CD4-positive, alpha-beta T cell (primary cell): Measurements from ENCODE around the gene GDPD5. TPM values are rescaled to one million over a fixed set of nuclear protein-coding genes. Genes with fewer than 3 reads are reported as not detected.

ENCODE experiments used
- ATAC-seq: fragments of 200-7000 bp; cut with Tn5 transposase; one replicate; pipeline ENCODE4 v1.10.0; 2022; ENCODE audit warnings: mild to moderate bottlenecking; ENCODE audit not compliant: poor library complexity
- CTCF ChIA-PET: fragments of 350-600 bp; sonication (Branson Sonifier 250); formaldehyde crosslinking; loops from one replicate; lab custom pipeline; 2021; ENCODE audit warnings: antibody characterized with exemption, inconsistent platforms; lab: Charles Lee
- POLR2A ChIA-PET: fragments of 350-600 bp; sonication (Branson Sonifier 250); formaldehyde crosslinking; loops from one replicate; lab custom pipeline; 2021; ENCODE audit warnings: antibody characterized with exemption, inconsistent platforms; lab: Charles Lee
- DNase-seq, 14 experiments: peaks; one replicate each; pipeline ENCODE4 v3.0.0-alpha.2; 2013 to 2020; ENCODE audit warnings: mixed read lengths in 2 of 14
- H3K27ac ChIP-seq, 2 donors: one replicate each; pipeline versions ENCODE4 v1.5.1 to v1.7.0; 2013; ENCODE audit warnings: low read length in 2 of 2, low read depth in 1 of 2, mild to moderate bottlenecking in 1 of 2
- H3K27me3 ChIP-seq, 2 experiments: 1 replicate in 1 of 2; 2 replicates in 1 of 2; pipeline versions ENCODE4 v1.6.1 to v1.7.0; 2013; ENCODE audit warnings: low read length in 2 of 2, control low read depth in 1 of 2, mild to moderate bottlenecking in 1 of 2, moderate library complexity in 1 of 2; ENCODE audit not compliant: insufficient read depth in 2 of 2, control insufficient read depth in 1 of 2
- H3K36me3 ChIP-seq: one replicate; pipeline ENCODE4 v1.6.1; 2013; ENCODE audit warnings: low read length, control low read depth; ENCODE audit not compliant: insufficient read depth
- H3K4me1 ChIP-seq: one replicate; pipeline ENCODE4 v1.6.1; 2013; ENCODE audit warnings: low read length, control low read depth; ENCODE audit not compliant: insufficient read depth
- H3K4me3 ChIP-seq: one replicate; pipeline ENCODE4 v1.5.1; 2013; ENCODE audit warnings: mild to moderate bottlenecking, low read length, moderate library complexity
- H3K9me3 ChIP-seq, 2 experiments: 1 replicate in 1 of 2; 2 replicates in 1 of 2; pipeline versions ENCODE4 v1.6.1 to v1.7.0; 2013; ENCODE audit warnings: low read length in 2 of 2, mild to moderate bottlenecking in 2 of 2, control low read depth in 1 of 2, moderate library complexity in 1 of 2; ENCODE audit not compliant: control insufficient read depth in 1 of 2, insufficient read depth in 1 of 2
- H3K27ac Mint-ChIP-seq: one replicate; pipeline ENCODE4 v1.8.0; 2020; ENCODE audit warnings: mixed read lengths
- H3K27me3 Mint-ChIP-seq: one replicate; pipeline ENCODE4 v1.8.0; 2021; ENCODE audit warnings: mixed read lengths
- H3K36me3 Mint-ChIP-seq: one replicate; pipeline ENCODE4 v1.8.0; 2021; ENCODE audit warnings: low read depth, mixed read lengths
- H3K4me1 Mint-ChIP-seq: one replicate; pipeline ENCODE4 v1.8.0; 2021; ENCODE audit warnings: low read depth, mixed read lengths
- H3K4me3 Mint-ChIP-seq: one replicate; pipeline ENCODE4 v1.8.0; 2020; ENCODE audit warnings: mild to moderate bottlenecking, mixed read lengths
- H3K9me3 Mint-ChIP-seq: one replicate; pipeline ENCODE4 v1.8.0; 2020; ENCODE audit warnings: mixed read lengths
- CTCF ChIP-seq: fragments of 200-600 bp; IDR thresholded peaks from one replicate; pipeline ENCODE4 v1.8.0; 2022; ENCODE audit warnings: antibody characterized with exemption, mild to moderate bottlenecking
- intact Hi-C, 2 experiments: fragments of 100-400 bp; cut with DNase I in 1 of 2; cut with micrococcal nuclease in 1 of 2; formaldehyde crosslinking; loops; one replicate each; pipeline versions ENCODE4 v1.15.1 to v1.9.0; 2023 to 2025; cut with DNase I, micrococcal nuclease
- total RNA-seq, 174 experiments: library from RNA in 2 of 174; stranded (reverse) in 2 of 174; gene quantifications; one replicate each; pipeline ENCODE4 v1.2.3 and lab custom pipeline; 2021 to 2026

The GDPD5 gene
- total RNA-seq, 2 experiments from 2014 or later, result 91.6 to 101 TPM

GRCh38 chr11:75403037-75403436 is 122.7 kb downstream of the GDPD5 start:
- Mint-ChIP-seq H3K36me3 (peaks cover 86% of the 10 kb centered on the region), H3K9me3 (no peaks in the 10 kb centered on the region), H3K27ac (peak overlapping the region; percentile 92), H3K27me3 (no peaks in the 10 kb centered on the region), H3K4me1 (peaks cover 67% of the 10 kb centered on the region), H3K4me3 (peak overlapping the region; percentile 84)
- DNase-seq (no peak), ATAC-seq (no peak)
- no peak overlapping the region for H3K4me3 ChIP-seq
- no peaks in the 10 kb centered on the region for H3K27me3 ChIP-seq
- no peak for TF ChIP-seq CTCF
- H3K36me3 ChIP-seq, result peaks cover 66% of the 10 kb centered on the region
- ChIA-PET POLR2A (no interaction called here), CTCF (no interaction called here)
- intact Hi-C loops, result no loop called here
- peaks cover 0 to 3% of the 10 kb centered on the region in 2 experiments for H3K9me3 ChIP-seq
- H3K27ac ChIP-seq, result no peak overlapping the region
- peaks cover 45% of the 10 kb centered on the region for H3K4me1 ChIP-seq

- Mint-ChIP-seq H3K9me3 (no peaks in the 10 kb centered on the region), H3K4me1 (peaks cover 62% of the 10 kb centered on the region), H3K27ac (peak overlapping the region; percentile 92), H3K4me3 (peak overlapping the region; percentile 84), H3K27me3 (no peaks in the 10 kb centered on the region), H3K36me3 (peaks cover 79% of the 10 kb centered on the region)
- ChIA-PET POLR2A (interaction anchor here (3.2 kb wide), 1 partner anchor 127 kb away, joined by 24 read pairs; no protein-coding TSS in a partner anchor), CTCF (no interaction called here)
- H3K4me3 ChIP-seq, result no peak overlapping the region
- H3K27ac ChIP-seq, result peak overlapping the region in 1 of 2 donors; percentile 38
- H3K9me3 ChIP-seq, result peaks cover 0 to 3% of the 10 kb centered on the region in 2 experiments
- no peak for TF ChIP-seq CTCF
- DNase-seq (no peak), ATAC-seq (no peak)
- intact Hi-C loops, result no loop called here
- H3K36me3 ChIP-seq, result peaks cover 66% of the 10 kb centered on the region
- peaks cover 44% of the 10 kb centered on the region for H3K4me1 ChIP-seq
- no peaks in the 10 kb centered on the region for H3K27me3 ChIP-seq
These were observed 123.6 kb downstream of the GDPD5 start for GRCh38 chr11:75402002-75402773.

DNA sequence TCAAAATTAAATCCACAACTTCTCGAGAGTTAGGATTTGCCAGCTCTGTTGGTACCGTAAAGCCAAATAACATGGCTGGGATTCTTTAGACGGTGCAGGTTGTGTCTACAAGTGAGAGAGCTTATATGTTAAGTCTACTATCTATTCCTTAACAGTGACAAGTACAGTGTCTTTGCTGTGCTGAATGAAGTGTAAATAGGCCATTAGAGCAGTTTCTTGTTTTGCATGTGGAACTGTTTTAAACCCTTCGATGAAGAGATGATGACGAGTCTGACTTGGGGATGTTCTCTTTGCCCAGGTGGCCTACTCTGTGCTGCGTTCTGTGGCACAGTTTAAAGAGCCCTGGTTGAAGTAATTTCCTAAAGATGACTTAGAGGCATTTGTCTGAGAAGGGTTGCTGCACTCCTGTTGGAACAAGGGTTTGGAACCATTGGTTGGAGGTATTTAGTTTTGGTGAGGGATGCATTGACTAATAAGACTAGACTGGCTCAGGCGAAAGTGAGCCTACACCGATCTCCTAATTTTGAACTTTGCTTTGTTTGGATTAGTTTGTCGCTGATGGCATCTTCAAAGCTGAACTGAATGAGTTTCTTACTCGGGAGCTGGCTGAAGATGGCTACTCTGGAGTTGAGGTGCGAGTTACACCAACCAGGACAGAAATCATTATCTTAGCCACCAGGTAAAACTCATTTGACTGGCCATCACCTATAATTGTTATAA is 125.4 kb downstream of the GDPD5 start:
- Histone ChIP-seq H3K36me3 (peaks cover 47% of the 10 kb centered on the region), H3K9me3 (peaks cover 0 to 3% of the 10 kb centered on the region in 2 experiments), H3K27me3 (no peaks in the 10 kb centered on the region), H3K4me1 (peaks cover 44% of the 10 kb centered on the region), H3K27ac (peak overlapping the region; percentile 86 to 88), H3K4me3 (peak overlapping the region; percentile 72)
- CTCF ChIA-PET, result interaction anchor here (1.2 to 1.6 kb wide), 3 partner anchors 8 to 125 kb away, joined by 3 to 7 read pairs (median 3); partner anchors contain the start of gene GDPD5
- H3K4me1 Mint-ChIP-seq, result peaks cover 55% of the 10 kb centered on the region
- H3K27ac Mint-ChIP-seq, result peak overlapping the region; percentile 92
- peak in 3 of 14 experiments; percentile 35 to 55 (median 53) for DNase-seq
- no peak for TF ChIP-seq CTCF
- no peaks in the 10 kb centered on the region for H3K27me3 Mint-ChIP-seq
- no peaks in the 10 kb centered on the region for H3K9me3 Mint-ChIP-seq
- intact Hi-C loops, result no loop called here
- POLR2A ChIA-PET, result interaction anchor here (0.6 to 3.2 kb wide), 15 partner anchors 11 to 130 kb away, joined by 3 to 24 read pairs (median 4); partner anchors contain the start of gene GDPD5
- peak; percentile 30 for ATAC-seq
- H3K36me3 Mint-ChIP-seq, result peaks cover 60% of the 10 kb centered on the region
- H3K4me3 Mint-ChIP-seq, result peak overlapping the region; percentile 86
